HL-60 (cell line): ENCODE results near the gene CLIC4.
"Not testable (repeated sequence)": the region's sequence is repeated elsewhere in the genome, so short reads cannot be mapped to it uniquely, and the experiment has no call there.

Source experiments
- DNase-seq, 2 experiments: peaks; one replicate each; pipeline ENCODE4 v3.0.0-alpha.2; 2010 to 2020; ENCODE audit warnings: low read depth in 1 of 2, low spot score in 1 of 2
- H3K27ac ChIP-seq: fragments of 250-450 bp; sonication (Bioruptor Pico); replicated peaks from 2 replicates; pipeline ENCODE4 v1.5.1; 2020; ENCODE audit warnings: mild to moderate bottlenecking, moderate library complexity
- H3K27me3 ChIP-seq: fragments of 250-450 bp; sonication (Bioruptor Pico); 2 replicates; pipeline ENCODE4 v1.5.1; 2021; ENCODE audit warnings: mild to moderate bottlenecking, moderate library complexity; ENCODE audit not compliant: insufficient read depth, poor library complexity, severe bottlenecking
- H3K4me3 ChIP-seq: replicated peaks from 2 replicates; pipeline ENCODE4 v1.5.1; 2011; ENCODE audit warnings: mild to moderate bottlenecking, control low read depth, low read length; ENCODE audit not compliant: insufficient read depth
- GABPA ChIP-seq: IDR thresholded peaks from 2 replicates; pipeline ENCODE4 v1.6.1; 2012; ENCODE audit warnings: low read depth
- POLR2AphosphoS5 ChIP-seq: IDR thresholded peaks from 2 replicates; pipeline ENCODE4 v1.6.1; 2012; ENCODE audit warnings: low read depth
- SPI1 ChIP-seq: IDR thresholded peaks from 2 replicates; pipeline ENCODE4 v1.6.1; 2012; ENCODE audit warnings: low read depth, mild to moderate bottlenecking, borderline replicate concordance
- TF ChIP-seq, protein P1 (sequence below): IDR thresholded peaks from one replicate; pipeline ENCODE4 v1.5.1; 2011; ENCODE audit warnings: low read length, control low read depth, inconsistent platforms; ENCODE audit not compliant: insufficient read depth
- TF ChIP-seq, protein P2 (sequence below): IDR thresholded peaks from 2 replicates; pipeline ENCODE4 v1.6.1; 2012; ENCODE audit warnings: low read depth; ENCODE audit not compliant: insufficient replicate concordance

Gene CLIC4

DNA sequence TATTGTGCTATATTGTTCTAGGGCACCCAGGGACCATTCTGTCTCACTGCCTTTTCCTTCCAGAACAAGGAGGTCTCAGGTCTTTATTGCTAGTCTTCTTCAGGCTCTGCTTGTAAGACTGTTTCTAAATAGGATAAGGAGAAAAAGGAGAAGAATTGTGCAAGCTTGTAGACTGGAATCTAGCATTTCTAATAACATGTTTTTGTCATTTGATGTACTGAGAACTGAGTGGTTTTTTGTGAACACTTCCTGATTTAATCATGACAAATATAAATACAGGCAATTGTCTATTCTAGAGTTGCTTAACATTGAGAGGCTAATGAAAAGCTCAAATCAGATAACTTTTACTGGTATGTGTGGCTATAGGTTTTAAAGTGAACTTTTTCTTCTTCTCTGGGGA lies 77.6 kb downstream of the CLIC4 start:
- H3K4me3 ChIP-seq, result no peak overlapping the region
- H3K27ac ChIP-seq, result no peak overlapping the region
- H3K27me3 ChIP-seq, result no peaks in the 10 kb centered on the region
- DNase-seq, result no peak
- TF ChIP-seq, protein P1, sequence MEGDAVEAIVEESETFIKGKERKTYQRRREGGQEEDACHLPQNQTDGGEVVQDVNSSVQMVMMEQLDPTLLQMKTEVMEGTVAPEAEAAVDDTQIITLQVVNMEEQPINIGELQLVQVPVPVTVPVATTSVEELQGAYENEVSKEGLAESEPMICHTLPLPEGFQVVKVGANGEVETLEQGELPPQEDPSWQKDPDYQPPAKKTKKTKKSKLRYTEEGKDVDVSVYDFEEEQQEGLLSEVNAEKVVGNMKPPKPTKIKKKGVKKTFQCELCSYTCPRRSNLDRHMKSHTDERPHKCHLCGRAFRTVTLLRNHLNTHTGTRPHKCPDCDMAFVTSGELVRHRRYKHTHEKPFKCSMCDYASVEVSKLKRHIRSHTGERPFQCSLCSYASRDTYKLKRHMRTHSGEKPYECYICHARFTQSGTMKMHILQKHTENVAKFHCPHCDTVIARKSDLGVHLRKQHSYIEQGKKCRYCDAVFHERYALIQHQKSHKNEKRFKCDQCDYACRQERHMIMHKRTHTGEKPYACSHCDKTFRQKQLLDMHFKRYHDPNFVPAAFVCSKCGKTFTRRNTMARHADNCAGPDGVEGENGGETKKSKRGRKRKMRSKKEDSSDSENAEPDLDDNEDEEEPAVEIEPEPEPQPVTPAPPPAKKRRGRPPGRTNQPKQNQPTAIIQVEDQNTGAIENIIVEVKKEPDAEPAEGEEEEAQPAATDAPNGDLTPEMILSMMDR, result no peak
- TF ChIP-seq GABPA, result no peak
- no peak for TF ChIP-seq POLR2AphosphoS5
- TF ChIP-seq, protein P2, sequence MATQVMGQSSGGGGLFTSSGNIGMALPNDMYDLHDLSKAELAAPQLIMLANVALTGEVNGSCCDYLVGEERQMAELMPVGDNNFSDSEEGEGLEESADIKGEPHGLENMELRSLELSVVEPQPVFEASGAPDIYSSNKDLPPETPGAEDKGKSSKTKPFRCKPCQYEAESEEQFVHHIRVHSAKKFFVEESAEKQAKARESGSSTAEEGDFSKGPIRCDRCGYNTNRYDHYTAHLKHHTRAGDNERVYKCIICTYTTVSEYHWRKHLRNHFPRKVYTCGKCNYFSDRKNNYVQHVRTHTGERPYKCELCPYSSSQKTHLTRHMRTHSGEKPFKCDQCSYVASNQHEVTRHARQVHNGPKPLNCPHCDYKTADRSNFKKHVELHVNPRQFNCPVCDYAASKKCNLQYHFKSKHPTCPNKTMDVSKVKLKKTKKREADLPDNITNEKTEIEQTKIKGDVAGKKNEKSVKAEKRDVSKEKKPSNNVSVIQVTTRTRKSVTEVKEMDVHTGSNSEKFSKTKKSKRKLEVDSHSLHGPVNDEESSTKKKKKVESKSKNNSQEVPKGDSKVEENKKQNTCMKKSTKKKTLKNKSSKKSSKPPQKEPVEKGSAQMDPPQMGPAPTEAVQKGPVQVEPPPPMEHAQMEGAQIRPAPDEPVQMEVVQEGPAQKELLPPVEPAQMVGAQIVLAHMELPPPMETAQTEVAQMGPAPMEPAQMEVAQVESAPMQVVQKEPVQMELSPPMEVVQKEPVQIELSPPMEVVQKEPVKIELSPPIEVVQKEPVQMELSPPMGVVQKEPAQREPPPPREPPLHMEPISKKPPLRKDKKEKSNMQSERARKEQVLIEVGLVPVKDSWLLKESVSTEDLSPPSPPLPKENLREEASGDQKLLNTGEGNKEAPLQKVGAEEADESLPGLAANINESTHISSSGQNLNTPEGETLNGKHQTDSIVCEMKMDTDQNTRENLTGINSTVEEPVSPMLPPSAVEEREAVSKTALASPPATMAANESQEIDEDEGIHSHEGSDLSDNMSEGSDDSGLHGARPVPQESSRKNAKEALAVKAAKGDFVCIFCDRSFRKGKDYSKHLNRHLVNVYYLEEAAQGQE, result no peak
- TF ChIP-seq SPI1, result no peak

DNA sequence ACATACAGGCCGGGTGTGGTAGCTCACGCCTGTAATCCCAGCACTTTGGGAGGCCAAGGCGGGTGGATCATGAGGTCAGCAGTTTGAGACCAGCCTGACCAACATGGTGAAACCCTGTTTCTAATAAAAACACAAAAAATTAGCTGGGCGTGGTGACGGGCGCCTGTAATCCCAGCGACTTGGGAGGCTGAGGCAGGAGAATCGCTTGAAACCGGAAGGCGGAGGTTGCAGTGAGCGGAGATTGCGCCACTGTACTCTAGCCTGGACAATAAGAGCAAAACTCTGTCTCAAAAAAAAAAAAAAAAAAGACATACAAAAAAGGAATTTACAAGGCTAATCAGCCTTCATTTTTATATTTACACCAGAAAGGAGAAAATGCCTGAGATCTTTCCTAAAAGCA lies 78.2 kb downstream of the CLIC4 start:
- not testable (repeated sequence) for H3K27ac ChIP-seq, DNase-seq

DNA sequence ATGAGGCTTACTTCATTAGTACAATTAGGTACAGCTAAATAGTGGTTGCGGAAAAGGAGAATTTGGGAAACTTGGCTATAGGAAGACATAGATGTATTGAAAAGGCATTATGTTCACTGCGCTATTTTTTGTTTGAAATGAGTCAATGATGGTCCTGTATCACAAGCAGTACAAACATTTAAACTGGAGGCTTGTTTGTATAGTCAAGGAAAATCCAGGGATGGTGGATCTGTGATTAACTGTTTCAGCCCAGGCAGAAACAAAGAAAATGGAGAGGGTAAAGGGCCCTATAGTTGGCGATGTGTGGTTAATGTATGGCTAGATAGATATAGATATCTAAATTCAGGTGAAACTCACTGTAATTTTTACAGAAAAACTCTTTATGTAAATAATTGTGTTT lies 79.9 kb downstream of the CLIC4 start:
- no peak for DNase-seq
- Histone ChIP-seq H3K4me3 (no peak overlapping the region), H3K27me3 (no peaks in the 10 kb centered on the region), H3K27ac (no peak overlapping the region)
- no peak for TF ChIP-seq SPI1
- TF ChIP-seq, protein P1, result no peak
- TF ChIP-seq, protein P2, result no peak
- TF ChIP-seq GABPA, result no peak
- TF ChIP-seq POLR2AphosphoS5, result no peak

More for the DNA sequence above, 78.2 kb downstream of the CLIC4 start:
- H3K27me3 ChIP-seq, H3K4me3 ChIP-seq: not testable (repeated sequence)

DNA sequence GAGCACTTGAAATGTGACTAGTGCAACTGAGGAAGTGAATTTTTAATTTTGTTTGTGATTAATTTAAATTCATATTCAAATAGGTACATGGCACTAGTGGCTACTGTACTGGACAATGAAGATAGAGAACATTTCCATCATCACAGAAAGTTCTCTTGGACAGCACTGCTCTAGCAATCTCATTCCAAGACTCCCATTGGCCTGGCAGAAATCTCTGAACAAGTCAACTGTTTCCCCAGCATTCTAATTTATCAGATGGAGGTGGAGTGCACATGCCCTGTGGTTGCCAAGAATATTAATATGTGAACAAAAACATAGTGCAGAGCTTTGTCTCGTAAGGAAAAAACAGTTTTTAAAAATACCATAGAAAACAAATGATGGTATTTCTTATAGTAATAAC lies 81.3 kb downstream of the CLIC4 start:
- Histone ChIP-seq H3K27me3 (no peaks in the 10 kb centered on the region), H3K27ac (no peak overlapping the region), H3K4me3 (no peak overlapping the region)
- TF ChIP-seq SPI1, result no peak
- TF ChIP-seq GABPA, result no peak
- TF ChIP-seq, protein P2, result no peak
- TF ChIP-seq POLR2AphosphoS5, result no peak
- TF ChIP-seq, protein P1, result no peak
- DNase-seq, result no peak
